GM23338 (cell line): ENCODE results near the gene SLC48A1. TPM values are rescaled to one million over a fixed set of nuclear protein-coding genes. Genes with fewer than 3 reads are reported as not detected.

Experiments
- ATAC-seq: fragments of 200-7000 bp; cut with Tn5 transposase; 3 replicates; pipeline ENCODE4 v1.9.1; 2020
- DNase-seq: peaks from one replicate; pipeline ENCODE4 v3.0.0-alpha.2; 2015; ENCODE audit warnings: low spot score
- H2AFZ ChIP-seq: fragments of 200-600 bp; sonication (generic); 2 replicates; pipeline ENCODE4 v1.8.0; 2016; ENCODE audit warnings: antibody characterized with exemption, mild to moderate bottlenecking, moderate library complexity
- H3F3A ChIP-seq: fragments of 200-600 bp; sonication (generic); replicated peaks from 2 replicates; pipeline ENCODE4 v1.8.0; 2017; ENCODE audit warnings: antibody characterized with exemption, mixed run types, low read depth
- H3K27ac ChIP-seq: fragments of 200-600 bp; sonication (generic); 2 replicates; pipeline ENCODE4 v1.6.1; 2016; ENCODE audit warnings: low read depth
- H3K27me3 ChIP-seq: fragments of 200-600 bp; sonication (generic); 2 replicates; pipeline ENCODE4 v1.8.0; 2016; ENCODE audit warnings: mild to moderate bottlenecking, mixed run types, moderate library complexity; ENCODE audit not compliant: insufficient read depth
- H3K36me3 ChIP-seq: fragments of 200-600 bp; sonication (generic); 2 replicates; pipeline ENCODE4 v1.8.0; 2016; ENCODE audit warnings: mild to moderate bottlenecking; ENCODE audit not compliant: insufficient read depth
- H3K4me1 ChIP-seq: fragments of 200-600 bp; sonication (generic); 2 replicates; pipeline ENCODE4 v1.8.0; 2016; ENCODE audit warnings: mild to moderate bottlenecking, moderate library complexity; ENCODE audit not compliant: insufficient read depth
- H3K4me2 ChIP-seq: fragments of 200-600 bp; sonication (generic); 2 replicates; pipeline ENCODE4 v1.7.1; 2017; ENCODE audit warnings: mixed run types
- H3K4me3 ChIP-seq: fragments of 200-600 bp; sonication (generic); 2 replicates; pipeline ENCODE4 v1.6.1; 2016; ENCODE audit warnings: mixed run types
- H3K79me2 ChIP-seq: fragments of 200-600 bp; sonication (generic); replicated peaks from 2 replicates; pipeline ENCODE4 v1.8.0; 2017; ENCODE audit warnings: mild to moderate bottlenecking; ENCODE audit not compliant: insufficient read depth
- H3K9me2 ChIP-seq: fragments of 200-600 bp; sonication (generic); 2 replicates; pipeline ENCODE4 v1.8.0; 2017; ENCODE audit not compliant: insufficient read depth
- H4K20me1 ChIP-seq: fragments of 200-600 bp; sonication (generic); replicated peaks from 2 replicates; pipeline ENCODE4 v1.8.0; 2017; ENCODE audit warnings: mild to moderate bottlenecking; ENCODE audit not compliant: insufficient read depth
- H3K27ac Mint-ChIP-seq: 2 replicates; pipeline ENCODE4 v1.8.0; 2020; ENCODE audit warnings: inconsistent platforms, mild to moderate bottlenecking, moderate library complexity, mixed read lengths
- H3K27me3 Mint-ChIP-seq: 3 replicates; pipeline ENCODE4 v1.8.0; 2022; ENCODE audit warnings: low read depth, mild to moderate bottlenecking, moderate library complexity, mixed read lengths, inconsistent platforms; ENCODE audit not compliant: insufficient read depth, poor library complexity
- H3K36me3 Mint-ChIP-seq: 3 replicates; pipeline ENCODE4 v1.8.0; 2021; ENCODE audit warnings: low read depth, mild to moderate bottlenecking, inconsistent platforms, moderate library complexity, mixed read lengths
- H3K4me1 Mint-ChIP-seq: 3 replicates; pipeline ENCODE4 v1.8.0; 2020; ENCODE audit warnings: mild to moderate bottlenecking, inconsistent platforms, mixed read lengths
- H3K4me3 Mint-ChIP-seq: 3 replicates; pipeline ENCODE4 v1.8.0; 2021; ENCODE audit warnings: moderate library complexity, mild to moderate bottlenecking, inconsistent platforms, mixed read lengths
- H3K9me3 Mint-ChIP-seq: 3 replicates; pipeline ENCODE4 v1.8.0; 2020; ENCODE audit warnings: moderate library complexity, mild to moderate bottlenecking, inconsistent platforms, mixed read lengths
- CREB1 ChIP-seq: fragments of 250-450 bp; sonication (Bioruptor Pico); IDR thresholded peaks from 2 replicates; pipeline ENCODE4 v1.5.0; 2020; ENCODE audit warnings: low read depth, mild to moderate bottlenecking, moderate library complexity
- CTCF ChIP-seq, 2 experiments: fragments of 200-600 bp in 1 of 2; sonication (generic) in 1 of 2; conservative IDR thresholded peaks; 2 replicates each; pipeline versions ENCODE4 v1.5.1 to v1.6.1; 2016 to 2017; ENCODE audit warnings: antibody characterized with exemption in 2 of 2, low read depth in 2 of 2, mild to moderate bottlenecking in 2 of 2, moderate library complexity in 1 of 2
- ETS1 ChIP-seq: IDR thresholded peaks from 2 replicates; pipeline ENCODE4 v1.6.1; 2016; ENCODE audit warnings: antibody characterized with exemption
- EZH2 ChIP-seq: fragments of 200-600 bp; sonication (generic); IDR thresholded peaks from one replicate; pipeline ENCODE4 v1.8.0; 2017; ENCODE audit warnings: antibody characterized with exemption, mild to moderate bottlenecking, low read depth; ENCODE audit not compliant: unreplicated experiment
- EZH2phosphoT487 ChIP-seq: fragments of 200-600 bp; sonication (generic); IDR thresholded peaks from one replicate; pipeline ENCODE4 v1.8.1; 2018; ENCODE audit warnings: antibody characterized with exemption; ENCODE audit not compliant: unreplicated experiment
- NANOG ChIP-seq: IDR thresholded peaks from 2 replicates; pipeline ENCODE4 v1.6.1; 2016; ENCODE audit warnings: antibody characterized with exemption, borderline replicate concordance
- POLR2AphosphoS5 ChIP-seq: IDR thresholded peaks from 2 replicates; pipeline ENCODE4 v1.6.1; 2016; ENCODE audit warnings: antibody characterized with exemption, low read depth
- REST ChIP-seq: IDR thresholded peaks from one replicate; pipeline ENCODE4 v1.6.1; 2018; ENCODE audit warnings: antibody characterized with exemption; ENCODE audit not compliant: unreplicated experiment
- STAT1 ChIP-seq: IDR thresholded peaks from one replicate; pipeline ENCODE4 v1.6.1; 2016; ENCODE audit warnings: antibody characterized with exemption; ENCODE audit not compliant: unreplicated experiment
- ZNF114 ChIP-seq: fragments of 250-450 bp; sonication (Bioruptor Pico); IDR thresholded peaks from 2 replicates; pipeline ENCODE4 v1.5.0; 2020; ENCODE audit warnings: mild to moderate bottlenecking, moderate library complexity
- ZNF331 ChIP-seq: fragments of 250-450 bp; sonication (Bioruptor Pico); IDR thresholded peaks from 2 replicates; pipeline ENCODE4 v1.5.0; 2020; ENCODE audit warnings: low read depth, mild to moderate bottlenecking, moderate library complexity
- polyA plus RNA-seq: library from polyadenylated mRNA; unstranded; fragments of >200 nt; fragmentation: Nextera tagmentation; extraction: Ambion mirVana; gene quantifications from 2 replicates; pipeline ENCODE4 v1.2.1, GENCODE V29; 2016
- total RNA-seq: library from RNA; depleted of rRNA; stranded (reverse); fragments of >200 nt; shearing (Covaris generic); gene quantifications from 2 replicates; pipeline ENCODE4 v1.2.3, GENCODE V29; 2014

Gene SLC48A1
- total and polyA plus RNA-seq, 2 experiments from 2014 or later = 5.8 to 9.0 TPM

- Histone ChIP-seq H4K20me1 (peaks cover 6% of the 10 kb centered on the region; the same call in 1 of the 2 replicates), H3F3A (no peaks in the 10 kb centered on the region), H3K79me2 (no peaks in the 10 kb centered on the region), H3K9me2 (no peaks in the 10 kb centered on the region), H3K4me3 (no peak overlapping the region), H3K27ac (no peak overlapping the region), H3K4me2 (no peak overlapping the region), H3K27me3 (no peaks in the 10 kb centered on the region), H3K36me3 (peaks cover 22% of the 10 kb centered on the region), H3K4me1 (no peaks in the 10 kb centered on the region), H2AFZ (no peak overlapping the region)
- Mint-ChIP-seq H3K36me3 (peaks cover 79% of the 10 kb centered on the region), H3K4me3 (no peak overlapping the region), H3K27me3 (peaks cover 8% of the 10 kb centered on the region), H3K4me1 (no peaks in the 10 kb centered on the region; the same call in 2 of the 3 replicates), H3K9me3 (no peaks in the 10 kb centered on the region; the same call in 2 of the 3 replicates), H3K27ac (no peak overlapping the region)
- ATAC-seq (no peak), DNase-seq (no peak)
- TF ChIP-seq STAT1 = no peak
- TF ChIP-seq REST = no peak
- TF ChIP-seq NANOG = no peak
- no peak for TF ChIP-seq ZNF331 (CRISPR knock-in tag)
- TF ChIP-seq CREB1 (CRISPR knock-in tag) = no peak
- no peak for TF ChIP-seq POLR2AphosphoS5
- no peak for TF ChIP-seq EZH2
These were observed 17.8 kb downstream of the SLC48A1 start for GRCh38 chr12:47790676-47791350.

GRCh38 chr12:47791351-47791746 is 18.3 kb downstream of the SLC48A1 start:
- TF ChIP-seq NANOG = no peak
- no peak for TF ChIP-seq EZH2phosphoT487
- no peak for TF ChIP-seq ZNF114
- TF ChIP-seq CTCF (conservative IDR thresholded peaks at IDR 0.05; ENCODE audit: low read depth in 2 of 2) = no peak
- no peak for TF ChIP-seq STAT1
- no peak for TF ChIP-seq CREB1 (CRISPR knock-in tag)
- TF ChIP-seq POLR2AphosphoS5 = no peak
- TF ChIP-seq ZNF331 (CRISPR knock-in tag) = no peak
- no peak for TF ChIP-seq EZH2
- TF ChIP-seq ETS1 = no peak
- Histone ChIP-seq H3K27me3 (no peaks in the 10 kb centered on the region), H3K36me3 (peaks cover 22% of the 10 kb centered on the region), H2AFZ (no peak overlapping the region), H4K20me1 (peaks cover 6% of the 10 kb centered on the region; the same call in 1 of the 2 replicates), H3K9me2 (no peaks in the 10 kb centered on the region), H3F3A (no peaks in the 10 kb centered on the region), H3K27ac (no peak overlapping the region), H3K4me2 (no peak overlapping the region), H3K4me3 (no peak overlapping the region), H3K4me1 (no peaks in the 10 kb centered on the region), H3K79me2 (no peaks in the 10 kb centered on the region)
- H3K36me3 Mint-ChIP-seq = peaks cover 74% of the 10 kb centered on the region
- H3K4me1 Mint-ChIP-seq = no peaks in the 10 kb centered on the region; the same call in 2 of the 3 replicates
- no peak overlapping the region for H3K27ac Mint-ChIP-seq
- H3K27me3 Mint-ChIP-seq = peaks cover 10% of the 10 kb centered on the region
- no peak overlapping the region for H3K4me3 Mint-ChIP-seq
- no peak for ATAC-seq
- no peaks in the 10 kb centered on the region; the same call in 2 of the 3 replicates for H3K9me3 Mint-ChIP-seq
- DNase-seq = no peak
